GM21381 (cell line): ENCODE data around the gene PRRT3.
"Not testable (repeated sequence)": the region's sequence is repeated elsewhere in the genome, so short reads cannot be mapped to it uniquely, and the experiment has no call there.

Experiments
- ATAC-seq: cut with Tn5 transposase; IDR thresholded peaks from one replicate; pipeline ENCODE4 v1.9.1; 2021; ENCODE audit warnings: mild to moderate bottlenecking, moderate library complexity; ENCODE audit not compliant: unreplicated experiment

Gene PRRT3

DNA sequence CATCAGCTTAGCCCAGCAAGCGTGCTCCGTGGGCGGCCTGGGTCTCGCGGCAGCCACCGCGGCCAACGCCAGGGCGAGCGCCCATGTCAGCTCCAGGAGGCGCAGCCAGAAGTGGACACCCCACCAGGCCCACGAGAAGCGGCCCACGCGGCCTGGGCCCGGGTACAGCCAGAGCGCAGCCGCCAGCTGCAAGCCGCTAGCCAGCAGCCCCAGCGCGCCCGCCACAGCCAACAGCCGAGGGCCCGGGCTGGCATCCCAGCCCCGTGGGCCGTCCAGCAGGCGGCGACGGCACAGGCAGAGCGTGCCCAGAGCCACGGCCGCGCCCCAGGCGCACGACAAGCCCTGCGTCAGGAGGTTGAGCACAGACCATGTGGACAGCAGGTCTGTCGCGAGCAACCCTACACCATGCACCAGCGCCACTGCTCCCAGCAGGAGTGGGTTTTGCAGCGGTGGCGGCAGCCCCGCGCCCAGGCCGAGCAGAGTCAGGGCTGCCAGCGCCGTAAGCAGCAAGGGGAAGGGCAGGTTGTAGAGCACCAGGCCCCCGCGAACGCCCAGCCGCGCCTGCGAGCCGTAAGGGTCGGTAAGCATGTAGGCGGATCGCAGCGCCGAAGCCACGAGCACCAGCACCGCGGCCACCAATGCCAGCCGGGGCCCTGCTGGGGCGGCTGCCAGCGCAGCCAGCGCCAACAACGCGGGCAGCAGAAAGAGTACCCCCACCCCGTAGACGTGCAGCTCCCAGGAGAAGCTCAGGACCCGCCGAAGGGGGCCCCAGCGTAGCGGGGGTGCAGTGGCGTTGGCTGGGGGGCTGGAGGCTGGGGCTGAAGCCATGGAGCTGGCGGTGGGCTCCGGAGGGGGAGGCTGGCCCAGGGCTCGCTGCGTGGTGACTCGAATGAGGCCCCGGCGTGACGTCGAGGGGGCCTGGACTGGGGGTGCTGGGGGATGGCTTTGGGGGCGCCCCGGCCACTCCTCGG is 4.9 kb downstream of the PRRT3 start:
- no peak for ATAC-seq

DNA sequence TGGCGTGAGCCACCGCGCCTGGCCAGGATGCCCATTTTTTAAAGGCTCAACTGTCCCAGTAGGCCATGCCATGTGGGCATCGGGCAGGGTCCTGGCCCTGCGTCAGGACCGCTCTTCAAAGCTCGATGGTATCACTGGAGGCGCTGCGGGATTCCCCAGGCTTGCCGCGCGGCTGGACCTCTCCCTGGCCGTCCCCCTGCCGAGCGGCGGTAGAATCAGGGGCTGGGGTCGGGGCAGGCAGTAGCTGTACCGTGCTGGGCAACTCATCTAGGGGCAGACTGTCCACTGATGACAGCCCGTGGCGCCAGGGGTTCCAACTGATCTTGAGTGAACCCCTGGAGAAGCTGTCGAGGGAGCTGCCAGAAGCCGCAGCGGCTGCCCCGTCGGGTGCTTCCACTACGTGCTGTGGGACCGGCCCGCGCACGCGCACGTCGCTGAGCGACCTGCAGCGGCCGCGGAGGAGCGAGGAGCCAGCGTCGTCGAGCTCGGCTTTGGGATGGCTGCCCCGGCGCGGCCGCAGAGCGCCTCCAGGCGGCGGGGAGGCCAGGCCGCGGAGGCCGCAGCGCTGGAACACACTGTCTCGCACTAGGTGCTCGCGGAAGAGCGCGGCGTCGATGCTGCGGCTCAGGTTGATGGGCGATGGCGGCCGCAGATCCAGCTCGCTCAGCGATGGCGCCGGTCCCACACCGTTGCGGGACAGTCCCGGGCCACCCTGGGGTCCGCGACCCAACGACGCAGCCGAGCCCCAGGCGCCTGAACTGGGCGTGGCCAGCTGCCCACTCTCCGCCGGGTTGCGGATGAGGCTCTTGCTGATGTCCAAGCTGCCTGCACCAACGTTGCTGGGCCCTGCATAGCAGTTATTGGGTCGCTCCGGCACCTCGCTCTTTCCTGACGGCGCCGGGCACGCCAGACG is 5.8 kb downstream of the PRRT3 start:
- ATAC-seq: no peak

DNA sequence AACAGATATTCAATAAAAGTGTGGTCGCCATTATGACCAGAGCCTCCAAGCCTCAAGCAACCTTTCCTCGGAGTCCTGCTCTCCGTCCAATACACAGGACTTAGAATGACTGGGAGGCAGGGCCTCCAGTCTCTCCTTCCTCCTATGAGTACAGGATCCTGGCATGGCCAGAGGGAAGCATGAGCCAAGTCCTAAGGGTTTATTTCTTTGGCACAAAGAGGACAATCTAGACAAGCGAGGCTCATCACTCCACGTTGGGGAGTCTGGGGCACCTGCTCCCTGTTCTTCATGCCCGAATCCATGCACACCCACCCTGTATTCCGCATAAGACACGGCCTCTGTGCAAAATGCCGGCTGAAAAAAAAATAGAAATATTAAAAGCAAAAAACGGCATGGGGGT is 6.8 kb downstream of the PRRT3 start:
- no peak for ATAC-seq

DNA sequence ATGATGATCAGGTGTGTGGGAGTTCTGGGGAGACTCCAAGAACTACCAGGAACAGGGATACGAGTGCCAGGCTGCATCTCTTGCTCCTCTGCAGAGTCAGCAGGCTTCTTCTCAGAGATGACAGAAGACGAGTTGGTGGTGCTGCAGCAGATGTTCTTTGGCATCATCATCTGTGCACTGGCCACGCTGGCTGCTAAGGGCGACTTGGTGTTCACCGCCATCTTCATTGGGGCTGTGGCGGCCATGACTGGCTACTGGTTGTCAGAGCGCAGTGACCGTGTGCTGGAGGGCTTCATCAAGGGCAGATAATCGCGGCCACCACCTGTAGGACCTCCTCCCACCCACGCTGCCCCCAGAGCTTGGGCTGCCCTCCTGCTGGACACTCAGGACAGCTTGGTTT is 7.9 kb downstream of the PRRT3 start:
- ATAC-seq: no peak

DNA sequence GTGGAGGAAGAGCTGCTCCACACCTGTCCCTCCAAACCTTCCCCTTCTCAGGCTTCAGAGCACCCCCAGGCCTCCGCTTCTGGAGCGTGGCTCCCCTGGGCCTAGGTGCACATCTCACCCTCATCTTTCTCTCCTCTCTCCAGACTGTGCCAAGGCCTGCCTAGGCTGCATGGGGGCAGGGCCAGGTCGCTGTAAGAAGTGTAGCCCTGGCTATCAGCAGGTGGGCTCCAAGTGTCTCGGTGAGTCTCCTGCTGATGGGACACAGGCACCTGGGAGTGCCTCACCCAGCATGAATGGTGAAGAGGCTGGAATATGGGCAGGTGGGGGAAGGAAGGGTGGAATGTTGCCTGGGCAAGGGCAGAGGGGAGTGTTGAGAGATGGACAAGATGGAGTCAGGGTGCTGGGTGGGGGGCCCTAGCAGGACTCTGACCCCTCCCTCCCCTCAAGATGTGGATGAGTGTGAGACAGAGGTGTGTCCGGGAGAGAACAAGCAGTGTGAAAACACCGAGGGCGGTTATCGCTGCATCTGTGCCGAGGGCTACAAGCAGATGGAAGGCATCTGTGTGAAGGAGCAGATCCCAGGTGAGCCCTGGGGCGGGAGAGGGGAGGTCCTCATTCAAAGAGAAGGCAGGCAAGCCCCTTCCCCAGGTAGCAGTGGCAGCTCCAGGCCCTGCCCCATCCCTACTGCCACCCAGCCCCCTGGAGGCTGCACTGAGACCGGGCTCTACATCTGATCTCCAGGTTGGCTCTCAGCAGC is 9.1 kb downstream of the PRRT3 start:
- no peak for ATAC-seq

DNA sequence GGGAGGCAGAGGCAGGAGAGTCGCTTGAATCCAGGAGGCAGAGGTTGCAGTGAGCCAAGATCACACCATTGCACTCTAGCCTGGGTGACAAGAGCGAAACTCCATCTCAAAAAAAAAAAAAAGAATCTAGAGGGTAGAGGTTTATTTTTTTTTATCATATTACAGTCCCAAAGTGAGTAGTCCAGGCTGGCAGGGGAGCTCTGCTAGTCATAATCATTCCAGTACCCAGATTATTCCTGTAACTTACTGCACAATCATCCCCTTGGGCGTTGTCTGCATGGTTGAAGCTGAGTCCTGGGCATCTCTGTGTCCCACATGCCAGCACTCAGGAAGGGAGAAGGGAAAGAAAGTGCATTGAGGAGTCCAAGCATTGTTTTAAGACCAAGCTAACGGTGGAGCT is 10.0 kb downstream of the PRRT3 start:
- ATAC-seq: no peak

DNA sequence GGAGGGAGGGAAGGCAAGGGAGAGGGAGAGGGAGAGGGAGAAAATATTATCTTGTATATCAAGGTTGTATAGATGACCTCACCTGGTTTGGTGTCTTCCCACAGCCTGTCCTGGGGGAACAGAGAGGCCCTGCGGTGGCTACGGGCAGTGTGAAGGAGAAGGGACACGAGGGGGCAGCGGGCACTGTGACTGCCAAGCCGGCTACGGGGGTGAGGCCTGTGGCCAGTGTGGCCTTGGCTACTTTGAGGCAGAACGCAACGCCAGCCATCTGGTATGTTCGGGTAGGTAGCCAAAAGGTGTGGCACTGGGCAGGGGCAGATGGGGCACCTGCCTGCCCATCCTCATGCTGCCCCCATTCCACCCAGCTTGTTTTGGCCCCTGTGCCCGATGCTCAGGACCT is 11.5 kb downstream of the PRRT3 start:
- no peak for ATAC-seq

DNA sequence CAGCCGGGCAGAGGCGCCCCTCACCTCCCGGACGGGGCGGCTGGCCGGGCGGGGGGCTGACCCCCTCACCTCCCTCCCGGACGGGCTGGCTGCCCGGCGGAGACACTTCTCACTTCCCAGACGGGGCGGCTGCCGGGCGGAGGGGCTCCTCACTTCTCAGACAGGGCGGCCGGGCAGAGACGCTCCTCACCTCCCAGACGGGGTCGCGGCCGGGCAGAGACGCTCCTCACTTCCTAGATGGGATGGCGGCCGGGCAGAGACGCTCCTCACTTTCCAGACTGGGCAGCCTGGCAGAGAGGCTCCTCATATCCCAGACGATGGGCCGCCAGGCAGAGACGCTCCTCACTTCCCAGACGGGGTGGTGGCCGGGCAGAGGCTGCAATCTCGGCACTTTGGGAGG is 12.3 kb downstream of the PRRT3 start:
- ATAC-seq: not testable (repeated sequence)

DNA sequence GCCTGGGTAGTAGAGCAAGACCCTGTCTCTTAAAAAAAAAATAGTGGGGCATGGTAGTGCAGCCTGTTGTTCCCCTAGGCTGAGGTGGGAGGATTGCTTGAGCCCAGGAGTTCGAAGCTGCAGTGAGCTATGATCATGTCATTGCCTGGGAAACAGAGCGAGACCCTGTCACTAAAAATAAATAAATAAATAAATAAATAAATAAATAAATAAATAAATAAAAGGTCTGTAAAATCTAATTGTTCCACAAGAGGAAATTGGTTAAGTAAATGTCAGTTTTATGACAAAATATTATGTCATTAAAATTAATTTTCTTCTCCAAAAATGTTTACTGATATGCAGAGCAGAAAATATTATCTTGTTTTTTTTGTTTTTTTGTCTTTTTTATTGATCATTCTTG is 13.2 kb downstream of the PRRT3 start:
- no peak for ATAC-seq

DNA sequence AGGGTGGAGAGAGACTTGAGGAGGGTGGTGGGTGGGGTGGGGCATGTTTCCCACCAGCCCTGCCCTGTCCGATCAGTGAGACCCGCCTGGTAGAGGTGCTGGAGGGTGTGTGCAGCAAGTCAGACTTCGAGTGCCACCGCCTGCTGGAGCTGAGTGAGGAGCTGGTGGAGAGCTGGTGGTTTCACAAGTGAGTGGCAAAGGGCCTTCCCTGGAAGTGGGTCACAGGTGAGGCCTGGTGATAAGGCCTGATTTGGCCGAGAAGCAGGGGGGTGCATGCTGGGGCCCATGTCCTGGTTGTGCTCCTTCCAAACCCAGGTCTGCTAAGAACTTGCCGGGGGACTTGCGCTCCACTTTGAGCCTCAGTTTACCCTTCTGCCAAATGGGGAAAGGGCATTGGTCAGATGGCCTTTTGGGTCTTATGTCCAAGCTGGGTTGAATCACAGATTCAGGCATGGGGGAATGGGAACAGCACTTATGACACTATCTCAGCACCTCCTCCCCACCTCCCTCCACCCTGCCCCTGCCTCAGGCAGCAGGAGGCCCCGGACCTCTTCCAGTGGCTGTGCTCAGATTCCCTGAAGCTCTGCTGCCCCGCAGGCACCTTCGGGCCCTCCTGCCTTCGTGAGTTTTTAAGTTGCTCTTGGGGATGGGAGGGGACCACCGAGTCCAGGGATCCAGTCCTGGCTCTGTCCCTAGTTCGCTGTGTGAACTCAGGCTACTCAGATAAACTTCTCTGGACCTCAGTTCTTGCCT is 14.5 kb downstream of the PRRT3 start:
- no peak for ATAC-seq

DNA sequence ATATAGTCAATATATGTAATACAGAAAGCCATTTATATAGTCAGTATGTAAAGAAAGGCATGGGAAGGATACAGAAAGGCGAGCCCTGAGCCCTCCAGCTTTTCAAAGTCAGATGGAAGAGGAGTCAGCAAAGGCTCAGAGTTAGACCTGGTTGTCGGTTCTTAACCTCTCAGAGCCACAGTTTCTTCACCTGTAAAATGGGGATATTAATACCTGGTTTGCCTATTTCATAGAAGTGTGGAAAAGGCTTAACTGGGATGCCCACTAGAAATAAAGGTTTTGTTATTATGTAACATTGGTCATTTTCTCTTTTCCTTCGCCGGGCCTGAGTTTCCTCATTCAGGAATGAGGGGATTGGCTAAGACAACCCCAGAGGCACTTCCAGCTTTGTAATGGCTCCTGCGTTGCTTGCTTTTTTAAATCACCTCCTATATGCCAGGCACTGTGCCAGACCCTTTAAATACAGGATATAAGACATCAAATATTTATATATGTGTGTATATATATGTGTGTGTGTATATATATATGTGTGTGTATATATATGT is 16.2 kb downstream of the PRRT3 start:
- no peak for ATAC-seq

DNA sequence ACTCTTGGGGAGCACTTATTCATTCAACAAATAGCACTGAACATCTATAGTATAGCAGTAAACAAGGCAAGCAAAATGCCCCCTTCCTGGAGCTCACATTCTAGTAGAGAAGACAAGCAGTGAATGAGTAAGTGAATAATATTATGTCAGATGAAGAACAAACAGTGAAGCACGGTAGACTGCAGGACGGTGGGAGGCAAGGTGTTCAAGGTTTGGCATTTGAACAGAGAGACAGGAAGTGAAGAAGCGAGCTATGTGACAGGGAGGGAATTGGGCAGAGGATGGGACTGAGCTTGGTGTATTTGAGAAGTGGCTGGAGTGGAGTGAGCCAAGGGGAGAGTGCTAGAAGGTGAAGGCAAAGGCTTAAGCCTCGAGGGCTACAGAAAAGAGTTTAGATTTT is 17.2 kb downstream of the PRRT3 start:
- no peak for ATAC-seq

DNA sequence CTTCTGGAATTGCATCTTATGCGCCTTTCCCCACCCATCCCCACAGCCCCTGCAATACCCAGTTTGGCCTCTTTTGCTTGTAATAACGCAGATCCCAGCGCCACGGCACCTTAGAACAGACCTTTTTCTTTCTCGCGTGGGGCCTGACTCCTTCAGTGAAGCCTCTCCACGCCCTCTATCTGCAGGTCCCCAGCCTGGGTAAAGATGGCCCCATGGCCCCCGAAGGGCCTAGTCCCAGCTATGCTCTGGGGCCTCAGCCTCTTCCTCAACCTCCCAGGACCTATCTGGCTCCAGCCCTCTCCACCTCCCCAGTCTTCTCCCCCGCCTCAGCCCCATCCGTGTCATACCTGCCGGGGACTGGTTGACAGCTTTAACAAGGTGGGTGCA is 18.0 kb downstream of the PRRT3 start:
- no peak for ATAC-seq

DNA sequence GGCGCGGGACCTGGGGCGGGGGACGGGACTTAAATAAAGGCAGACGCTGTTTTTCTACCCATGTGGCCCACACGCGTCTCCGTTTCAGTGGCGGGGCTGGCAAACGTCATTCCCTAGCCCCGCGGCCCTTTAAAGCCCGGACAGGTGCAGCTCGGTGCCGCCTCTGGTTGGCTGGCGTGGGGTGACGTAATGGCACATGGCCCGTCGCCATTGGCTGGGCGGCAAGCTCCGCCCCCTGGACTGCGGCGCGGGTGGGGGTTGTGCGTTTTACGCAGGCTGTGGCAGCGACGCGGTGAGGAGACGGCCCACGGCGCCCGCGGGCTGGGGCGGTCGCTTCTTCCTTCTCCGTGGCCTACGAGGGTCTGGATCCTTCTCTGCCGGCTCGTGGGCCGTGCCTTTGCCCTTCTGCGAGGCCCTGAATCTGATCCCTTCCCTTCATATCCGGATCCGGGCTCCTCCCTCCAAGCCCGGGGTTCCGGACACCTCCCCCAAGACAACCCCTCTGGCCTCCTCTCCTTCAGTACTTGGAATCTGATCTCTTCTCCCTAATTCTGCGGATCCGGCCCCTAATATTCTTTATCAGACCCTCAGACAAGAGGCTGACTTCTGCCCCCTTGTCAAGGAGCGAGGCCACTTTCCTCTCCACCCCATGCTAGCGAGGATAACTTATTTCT is 18.5 kb downstream of the PRRT3 start, which contains the start of gene CRELD1:
Gene CRELD1 (plus strand): TSS at position 274 of the 674 bp plus-strand sequence. CDS start 605 bp downstream, outside the sequence.
- peak; percentile 88 for ATAC-seq

DNA sequence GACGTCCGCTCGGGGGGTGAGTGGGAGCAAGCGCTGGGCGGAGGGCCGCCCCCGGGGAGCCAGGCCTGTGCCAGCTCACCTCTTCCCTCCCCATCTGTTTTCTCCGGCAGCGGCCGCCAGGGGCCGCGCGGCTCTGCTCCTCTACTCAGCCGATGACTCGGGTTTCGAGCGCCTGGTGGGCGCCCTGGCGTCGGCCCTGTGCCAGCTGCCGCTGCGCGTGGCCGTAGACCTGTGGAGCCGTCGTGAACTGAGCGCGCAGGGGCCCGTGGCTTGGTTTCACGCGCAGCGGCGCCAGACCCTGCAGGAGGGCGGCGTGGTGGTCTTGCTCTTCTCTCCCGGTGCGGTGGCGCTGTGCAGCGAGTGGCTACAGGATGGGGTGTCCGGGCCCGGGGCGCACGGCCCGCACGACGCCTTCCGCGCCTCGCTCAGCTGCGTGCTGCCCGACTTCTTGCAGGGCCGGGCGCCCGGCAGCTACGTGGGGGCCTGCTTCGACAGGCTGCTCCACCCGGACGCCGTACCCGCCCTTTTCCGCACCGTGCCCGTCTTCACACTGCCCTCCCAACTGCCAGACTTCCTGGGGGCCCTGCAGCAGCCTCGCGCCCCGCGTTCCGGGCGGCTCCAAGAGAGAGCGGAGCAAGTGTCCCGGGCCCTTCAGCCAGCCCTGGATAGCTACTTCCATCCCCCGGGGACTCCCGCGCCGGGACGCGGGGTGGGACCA is 19.2 kb downstream of the PRRT3 start:
- peak; percentile 69 for ATAC-seq

DNA sequence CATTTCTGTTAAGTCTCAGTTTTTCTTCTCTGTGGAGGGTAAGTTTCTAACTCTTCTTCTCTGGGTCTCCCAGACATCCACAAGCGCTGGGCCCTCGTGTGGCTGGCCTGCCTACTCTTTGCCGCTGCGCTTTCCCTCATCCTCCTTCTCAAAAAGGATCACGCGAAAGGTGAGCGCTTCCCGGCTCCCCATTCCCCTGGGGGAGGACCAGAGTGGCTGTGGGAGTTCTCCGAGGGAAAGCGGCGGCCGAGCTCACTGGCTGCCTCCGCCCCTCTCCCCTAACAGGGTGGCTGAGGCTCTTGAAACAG is 19.7 kb downstream of the PRRT3 start:
- no peak for ATAC-seq

DNA sequence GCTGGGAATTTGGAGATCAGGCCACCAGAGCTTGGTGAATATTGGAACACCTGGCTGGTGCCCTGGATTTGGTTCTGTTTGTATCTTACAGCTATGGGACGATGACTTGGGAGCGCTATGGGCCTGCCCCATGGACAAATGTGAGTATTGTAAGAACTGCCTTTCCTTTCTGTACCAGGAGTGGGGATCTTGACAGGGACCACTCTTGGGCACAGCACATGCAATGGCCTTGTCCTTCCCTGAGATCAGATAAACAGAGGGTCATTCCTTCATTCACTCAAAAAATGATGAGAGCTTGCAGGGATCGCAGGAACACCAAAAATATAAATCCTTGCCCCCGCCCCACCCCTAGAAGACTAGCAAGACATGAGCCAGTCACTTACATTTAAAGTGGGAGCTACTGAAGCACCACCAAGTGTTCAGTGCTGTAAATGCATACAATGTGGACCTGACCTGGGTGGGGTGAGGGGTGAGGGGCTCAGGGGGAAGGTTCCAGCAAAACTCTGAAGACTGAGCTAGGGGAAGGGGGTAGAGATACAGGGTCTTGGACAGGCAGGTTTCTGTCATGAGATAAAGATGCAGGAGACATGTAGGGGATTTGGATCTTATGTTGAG is 21.3 kb downstream of the PRRT3 start:
- no peak for ATAC-seq

DNA sequence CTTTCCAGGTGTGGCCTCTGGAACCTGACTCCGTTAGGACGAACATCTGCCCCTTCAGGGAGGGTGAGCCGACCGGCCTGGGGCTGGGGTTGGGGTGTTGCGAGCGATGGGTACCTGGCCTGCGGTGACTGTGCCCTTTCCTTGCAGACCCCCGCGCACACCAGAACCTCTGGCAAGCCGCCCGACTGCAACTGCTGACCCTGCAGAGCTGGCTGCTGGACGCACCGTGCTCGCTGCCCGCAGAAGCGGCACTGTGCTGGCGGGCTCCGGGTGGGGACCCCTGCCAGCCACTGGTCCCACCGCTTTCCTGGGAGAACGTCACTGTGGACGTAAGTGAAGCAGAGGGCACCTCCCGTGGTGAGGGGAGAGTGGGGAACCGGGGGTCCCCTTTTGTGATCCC is 24.1 kb downstream of the PRRT3 start:
- ATAC-seq: no peak
